Ureter (tissue), 1 donor: ENCODE results near the gene ZNF548. TPM values are rescaled to one million over a fixed set of nuclear protein-coding genes. Genes with fewer than 3 reads are reported as not detected.

Source experiments
- DNase-seq: peaks from one replicate; pipeline ENCODE4 v3.0.0-alpha.2; 2020; ENCODE audit warnings: low spot score
- total RNA-seq: library from RNA; stranded (reverse); gene quantifications from one replicate; pipeline ENCODE4 v1.2.4, GENCODE V29; 2023
- donor health status: DM: yes; HTN: yes; CAD: no.

ZNF548 gene
- total RNA-seq, 1 donor from 2014 or later, result 23.8 TPM

GRCh38 chr19:57398868-57399267 is 9.2 kb downstream of the ZNF548 start:
- no peak for DNase-seq

- DNase-seq, result no peak
These were observed 14.3 kb downstream of the ZNF548 start for GRCh38 chr19:57403737-57404563.

- peak; percentile 60 for DNase-seq
These were observed 17.0 kb downstream of the ZNF548 start for GRCh38 chr19:57406516-57407123.

- peak; percentile 93 for DNase-seq
These were observed 21.4 kb downstream of the ZNF548 start, which contains the start of gene ZNF17 for GRCh38 chr19:57410877-57411671. Gene ZNF17 (plus strand): TSS chr19:57411161. CDS start chr19:57413616, 2,455 bp downstream.

- DNase-seq, result no peak
These were observed 29.8 kb downstream of the ZNF548 start for GRCh38 chr19:57419439-57419838.

- no peak for DNase-seq
These were observed 31.4 kb downstream of the ZNF548 start for GRCh38 chr19:57421037-57421436.

- no peak for DNase-seq
These were observed 44.9 kb downstream of the ZNF548 start for GRCh38 chr19:57434386-57435061.

- peak; percentile 98 for DNase-seq
These were observed 45.7 kb downstream of the ZNF548 start, which contains the start of gene ZNF749 for GRCh38 chr19:57435062-57435978. Gene ZNF749 (plus strand): TSS chr19:57435325. CDS start chr19:57435579, 254 bp downstream.

- DNase-seq, result no peak
These were observed 46.8 kb downstream of the ZNF548 start for GRCh38 chr19:57436417-57436816.

GRCh38 chr19:57437931-57438330 is 48.3 kb downstream of the ZNF548 start:
- DNase-seq, result no peak

GRCh38 chr19:57438925-57439324 is 49.3 kb downstream of the ZNF548 start:
- DNase-seq, result no peak

GRCh38 chr19:57441979-57442752 is 52.5 kb downstream of the ZNF548 start:
- DNase-seq, result no peak

GRCh38 chr19:57443121-57443696 is 53.6 kb downstream of the ZNF548 start:
- no peak for DNase-seq

GRCh38 chr19:57452307-57452706 is 62.7 kb downstream of the ZNF548 start:
- no peak for DNase-seq

Other genes starting within 250 kb of the ZNF548 start
- gene ZIM3, start 244.7 kb upstream of the ZNF548 start, total RNA-seq, result not detected
- not detected for gene DUXA, start 222.4 kb upstream of the ZNF548 start, total RNA-seq
- 54.8 TPM for gene ZNF264, start 198.4 kb upstream of the ZNF548 start, total RNA-seq
- gene AURKC, start 158.8 kb upstream of the ZNF548 start, total RNA-seq, result 3.1 TPM
- gene ZNF805, start 149.2 kb upstream of the ZNF548 start, total RNA-seq, result 21.3 TPM
- gene ZNF460, start 109.4 kb upstream of the ZNF548 start, total RNA-seq, result 101 TPM
- gene ZNF543, start 69.4 kb upstream of the ZNF548 start, total RNA-seq, result 11.7 TPM
- gene ZNF304, start 38.6 kb upstream of the ZNF548 start, total RNA-seq, result 13.6 TPM
- 7.6 TPM for gene TRAPPC2B, start 26.3 kb upstream of the ZNF548 start, total RNA-seq
- 4.5 TPM for gene ZNF547, start 26.3 kb upstream of the ZNF548 start, total RNA-seq
- 20.3 TPM for gene ZNF17, start 21.3 kb downstream of the ZNF548 start, total RNA-seq
- 20.5 TPM for gene ZNF749, start 45.5 kb downstream of the ZNF548 start, total RNA-seq
- 1.4 TPM for gene VN1R1, start 67.3 kb downstream of the ZNF548 start, total RNA-seq
- gene ZNF772, start 87.7 kb downstream of the ZNF548 start, total RNA-seq, result 16.9 TPM
- 18.5 TPM for gene ZNF419, start 97.9 kb downstream of the ZNF548 start, total RNA-seq
- gene ZNF773, start 110.1 kb downstream of the ZNF548 start, total RNA-seq, result 12.2 TPM
- 12.2 TPM for gene ZNF549, start 137.5 kb downstream of the ZNF548 start, total RNA-seq
- 16.4 TPM for gene ZNF550, start 170.0 kb downstream of the ZNF548 start, total RNA-seq
- gene ZNF416, start 189.1 kb downstream of the ZNF548 start, total RNA-seq, result 8.6 TPM
- gene ZIK1, start 194.3 kb downstream of the ZNF548 start, total RNA-seq, result 8.1 TPM
- 5.3 TPM for gene ZNF530, start 210.0 kb downstream of the ZNF548 start, total RNA-seq
- gene ZNF134, start 224.4 kb downstream of the ZNF548 start, total RNA-seq, result 25.0 TPM
- gene ZNF211, start 243.3 kb downstream of the ZNF548 start, total RNA-seq, result 29.7 TPM